Measurements from ENCODE around the gene PAQR4.

PAQR4 gene

DNA sequence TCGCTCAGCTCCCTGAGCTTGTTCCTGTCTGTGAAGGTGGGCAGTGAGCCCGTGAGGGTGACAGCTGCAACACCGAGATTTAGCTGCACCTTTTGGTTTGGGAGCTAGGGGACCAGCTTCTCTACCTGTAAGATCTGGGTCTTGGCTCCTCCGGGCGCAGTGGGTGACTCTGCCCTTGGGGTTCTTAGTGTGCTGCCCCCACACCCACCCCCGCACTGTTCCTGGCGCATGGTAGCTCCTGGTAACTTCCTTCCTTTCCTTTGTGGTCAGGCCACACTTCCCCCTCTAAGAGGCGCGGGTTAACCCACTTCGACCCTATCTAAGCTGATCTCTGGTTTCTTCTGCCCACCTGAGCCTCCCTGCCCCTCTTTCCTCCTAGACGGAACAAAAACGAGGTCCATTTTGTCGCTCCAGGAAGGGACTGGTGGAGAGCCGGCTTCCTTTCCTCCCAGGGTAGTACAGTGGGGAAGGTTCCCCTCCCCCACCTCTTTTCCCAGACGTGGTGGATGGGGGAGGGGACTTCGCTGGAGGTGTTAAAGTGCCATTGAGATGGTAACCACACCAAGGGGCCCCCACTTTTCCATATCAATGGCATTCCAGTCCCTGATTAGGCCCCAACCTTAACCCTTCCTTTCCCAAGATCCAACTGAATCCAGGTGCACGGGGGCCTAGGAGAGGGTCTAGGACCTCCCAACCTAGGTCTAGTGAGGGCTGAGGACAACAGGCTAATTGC is 39.0 kb downstream of the PAQR4 start:
- DNase-seq, result peak; percentile 20

DNA sequence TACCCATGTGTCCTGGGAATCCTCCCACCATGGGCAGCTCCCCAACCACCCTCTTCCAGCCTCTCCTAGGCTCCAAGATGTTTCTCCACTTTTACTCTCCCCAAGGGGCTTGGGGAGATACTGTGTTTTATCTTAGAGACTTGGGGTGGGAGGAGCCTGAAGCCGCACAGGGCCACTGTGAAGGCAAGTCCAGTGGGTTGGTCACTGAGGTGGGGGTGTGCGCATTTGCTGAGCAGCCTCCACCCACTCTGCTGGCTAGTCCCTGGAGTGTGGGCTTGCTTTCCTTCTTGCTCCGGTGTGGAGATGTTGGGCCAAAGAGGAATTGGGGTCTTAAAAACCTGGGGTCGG is 39.5 kb downstream of the PAQR4 start:
- DNase-seq, result no peak

GRCh38 chr16:3009568-3010390 is 40.6 kb downstream of the PAQR4 start:
- no peak for DNase-seq

DNA sequence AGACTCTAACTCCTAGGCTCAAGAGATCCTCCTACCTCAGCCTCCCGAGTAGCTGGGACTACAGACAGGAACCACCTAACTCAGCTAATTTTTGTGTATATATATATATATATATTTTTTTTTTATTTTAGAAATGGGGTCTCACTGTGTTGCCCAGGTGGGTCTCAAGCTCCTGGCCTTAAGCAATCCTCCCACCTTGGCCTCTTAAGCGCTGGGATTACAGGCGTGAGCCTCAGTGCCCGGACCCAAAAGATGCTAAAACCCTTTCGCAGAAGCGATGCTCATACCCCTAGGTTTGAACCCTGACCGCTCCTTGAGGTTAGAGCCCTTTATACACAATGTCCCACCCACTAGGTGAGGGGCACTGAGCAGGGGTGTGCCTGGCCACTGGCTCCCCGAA is 41.4 kb downstream of the PAQR4 start:
- no peak for DNase-seq

DNA sequence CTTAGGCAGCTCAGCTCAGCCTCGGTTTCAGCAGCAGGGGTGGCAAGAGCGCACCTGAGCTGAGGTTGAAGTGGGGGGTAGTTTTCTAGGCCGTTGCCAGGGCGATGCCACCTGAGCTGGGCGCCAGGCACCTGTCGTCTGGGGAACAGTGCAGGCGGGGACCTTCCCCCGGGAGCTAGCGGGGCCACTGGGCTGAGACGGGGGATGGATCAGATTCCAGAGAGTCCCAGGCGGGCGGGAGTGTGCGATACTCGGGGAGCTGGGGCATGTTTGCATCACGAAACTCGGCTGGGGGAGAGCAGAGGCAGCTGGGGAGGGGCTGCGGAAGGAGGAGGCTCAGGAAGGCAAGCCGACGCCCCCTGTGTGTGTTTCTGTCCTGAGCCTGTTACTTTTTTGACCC is 43.1 kb downstream of the PAQR4 start:
- DNase-seq, result no peak

DNA sequence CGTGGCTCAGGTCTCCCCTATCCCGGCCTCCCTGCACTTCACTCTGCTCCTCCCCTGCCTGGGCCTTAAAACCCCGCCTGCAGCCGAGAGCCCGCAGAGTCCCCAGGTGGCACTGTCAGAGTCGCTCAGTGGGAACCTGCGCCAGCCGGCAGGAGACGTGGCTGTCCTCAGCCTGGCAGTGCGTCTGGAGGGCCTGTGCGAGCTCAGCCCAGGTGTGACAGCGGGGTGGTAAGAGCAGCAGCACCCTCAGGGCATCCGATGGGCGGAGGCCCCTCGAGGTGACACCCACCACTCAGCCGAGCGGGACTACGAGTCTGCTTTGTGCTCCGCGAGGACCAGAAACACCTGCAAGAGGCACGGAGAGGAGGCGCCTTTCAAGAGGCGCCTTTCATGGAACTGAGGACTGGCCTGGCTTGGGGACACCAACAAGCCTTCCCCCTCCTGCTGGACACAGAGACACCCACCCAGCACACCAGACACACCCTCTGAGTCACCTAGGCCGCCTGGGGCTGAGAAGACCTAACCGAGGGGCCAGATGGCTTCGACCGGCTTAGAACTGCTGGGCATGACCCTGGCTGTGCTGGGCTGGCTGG is 43.8 kb downstream of the PAQR4 start, which contains the start of gene CLDN9:
Gene CLDN9 (plus strand): TSS at position 96 of the 593 bp plus-strand sequence. CDS start 440 bp downstream, at position 536.
- DNase-seq, result no peak

- no peak for DNase-seq
These were observed 44.4 kb downstream of the PAQR4 start for GRCh38 chr16:3013491-3013951.

DNA sequence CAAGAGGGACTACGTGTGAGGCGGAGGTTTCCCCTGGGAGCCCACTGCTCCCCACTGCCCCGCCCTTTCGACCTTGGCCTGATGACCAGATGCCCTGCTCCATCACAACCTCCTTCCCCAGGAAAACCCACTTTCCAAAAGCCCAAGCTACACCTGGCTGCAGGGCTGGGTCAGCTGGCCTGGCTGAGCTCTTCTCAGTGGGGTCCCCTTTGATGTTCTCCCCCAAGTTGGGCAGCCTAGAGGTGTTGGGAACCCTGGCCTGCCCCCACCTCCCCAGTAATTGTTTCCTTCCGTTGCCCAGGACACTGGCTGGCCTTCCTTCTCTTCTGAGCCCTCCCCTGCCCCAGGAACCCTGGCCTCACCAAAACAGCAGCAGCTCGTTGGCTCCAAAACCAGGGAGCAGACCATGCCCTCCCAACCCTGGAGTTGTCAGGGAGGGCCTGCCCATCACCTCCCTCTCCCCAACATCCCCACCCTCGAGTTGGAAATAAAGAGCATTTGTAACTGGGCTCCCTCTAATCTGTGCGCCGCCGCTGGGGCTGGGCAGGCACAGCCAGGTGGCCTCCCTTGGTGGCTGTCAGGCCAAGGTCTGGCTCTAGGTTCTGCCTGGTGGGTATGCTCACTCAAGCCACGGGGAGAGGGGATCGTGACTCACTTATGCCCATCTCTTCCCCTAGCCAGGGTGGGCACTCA is 45.0 kb downstream of the PAQR4 start:
- no peak for DNase-seq

DNA sequence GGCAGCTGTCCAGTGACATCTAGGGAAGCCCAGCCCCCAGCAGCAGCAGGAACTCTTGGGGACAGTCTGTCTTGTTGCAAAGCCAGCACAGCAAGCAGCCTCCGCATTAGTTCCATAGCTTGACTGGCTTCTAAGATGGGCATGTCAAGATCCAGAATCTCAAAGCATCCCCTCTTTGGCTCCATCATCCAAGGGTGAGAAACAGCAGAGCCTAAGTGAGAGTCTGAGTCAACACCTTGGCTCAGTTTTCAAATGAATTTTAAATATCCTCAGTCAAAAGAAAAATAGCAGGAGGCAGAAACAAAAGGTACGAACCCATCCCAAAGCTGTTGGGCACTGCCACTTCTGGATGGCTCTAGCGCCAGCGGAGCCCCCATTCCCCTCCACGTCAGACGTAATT is 45.8 kb downstream of the PAQR4 start:
- DNase-seq, result no peak

- no peak for DNase-seq
These were observed 46.8 kb downstream of the PAQR4 start for GRCh38 chr16:3015865-3016521.

GRCh38 chr16:3017344-3017743 is 48.2 kb downstream of the PAQR4 start:
- DNase-seq, result no peak

GRCh38 chr16:3017794-3018506 is 48.8 kb downstream of the PAQR4 start, which contains the start of gene CLDN6:
Gene CLDN6 (minus strand): TSS chr16:3018183. CDS start chr16:3016021, 2,162 bp downstream.
- DNase-seq, result peak; percentile 30

GRCh38 chr16:3019594-3020246 is 50.6 kb downstream of the PAQR4 start:
- DNase-seq, result no peak

DNA sequence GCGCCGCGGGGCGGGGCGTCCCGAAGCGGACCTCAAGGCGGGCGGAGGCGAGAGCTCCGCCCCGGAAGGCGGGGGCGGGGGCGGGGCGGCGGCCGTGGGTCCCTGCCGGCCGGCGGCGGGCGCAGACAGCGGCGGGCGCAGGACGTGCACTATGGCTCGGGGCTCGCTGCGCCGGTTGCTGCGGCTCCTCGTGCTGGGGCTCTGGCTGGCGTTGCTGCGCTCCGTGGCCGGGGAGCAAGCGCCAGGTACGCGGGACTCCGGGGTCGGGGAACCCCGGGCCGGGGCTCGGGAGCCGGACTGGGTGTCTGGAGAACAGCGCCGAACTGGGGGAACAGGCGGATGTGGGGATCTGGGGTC is 51.1 kb downstream of the PAQR4 start, which contains the start of gene TNFRSF12A:
Gene TNFRSF12A (plus strand): TSS at position 122 of the 357 bp plus-strand sequence. CDS start 30 bp downstream, at position 152.
- peak; percentile 92 for DNase-seq

GRCh38 chr16:3020604-3021448 is 51.7 kb downstream of the PAQR4 start:
- DNase-seq, result no peak

- DNase-seq, result peak; percentile 76
These were observed 52.5 kb downstream of the PAQR4 start for GRCh38 chr16:3021449-3022207.

DNA sequence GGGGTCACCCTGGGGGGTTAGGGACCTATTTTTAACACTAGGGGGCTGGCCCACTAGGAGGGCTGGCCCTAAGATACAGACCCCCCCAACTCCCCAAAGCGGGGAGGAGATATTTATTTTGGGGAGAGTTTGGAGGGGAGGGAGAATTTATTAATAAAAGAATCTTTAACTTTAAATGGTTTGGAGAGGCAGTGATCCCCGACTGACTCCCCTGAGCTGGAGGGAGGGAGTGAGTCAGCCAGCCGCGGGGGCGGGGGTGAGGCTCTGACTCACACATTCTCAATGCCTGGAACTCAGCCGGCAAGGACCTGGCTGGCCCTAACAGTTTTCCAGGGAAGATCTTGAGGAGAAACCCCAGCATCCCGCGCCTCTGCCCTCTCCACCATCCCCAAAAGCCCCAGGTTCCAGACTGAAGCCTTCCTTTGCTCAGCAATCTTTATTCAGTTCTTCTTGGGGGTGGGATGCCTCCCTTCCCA is 53.1 kb downstream of the PAQR4 start:
- peak; percentile 92 for DNase-seq

- DNase-seq, result no peak
These were observed 53.7 kb downstream of the PAQR4 start for GRCh38 chr16:3022684-3023414.
